ENCODE data around the gene MAP4. TPM values are rescaled to one million over a fixed set of nuclear protein-coding genes. Genes with fewer than 3 reads are reported as not detected.
A peak's percentile ranks its signal among the peaks of the same experiment; 100 is the strongest.

The MAP4 gene
- total and polyA plus RNA-seq, 2 of the 13 experiments (the other 11 are each of a cell fraction or from before 2014, with no cell fraction given): 33.1 to 38.7 TPM

GRCh38 chr3:47964740-47965139, 51.5 kb downstream of the MAP4 start (continued):
- no peak for TF ChIP-seq ZNF724P (CRISPR knock-in tag; IDR thresholded peaks at IDR 0.05; ENCODE audit: borderline replicate concordance)
- no peak for TF ChIP-seq ZNF10 (CRISPR knock-in tag; IDR thresholded peaks at IDR 0.05; ENCODE audit: borderline replicate concordance, low read depth)
- 0 out of 2 replicates have a peak, but pooled peaks have one; percentile 43 for TF ChIP-seq FOXK1 (CRISPR knock-in tag; IDR thresholded peaks at IDR 0.05; ENCODE audit: borderline replicate concordance, low read depth)
- TF ChIP-seq KAT2B (IDR thresholded peaks at IDR 0.05; ENCODE audit: borderline replicate concordance, low read depth, low read length): no peak
- TF ChIP-seq ZNF3 (CRISPR knock-in tag; IDR thresholded peaks at IDR 0.05): no peak
- peak; percentile 67; the same call in 1 of the 2 replicates for TF ChIP-seq SP5 (CRISPR knock-in tag; IDR thresholded peaks at IDR 0.05; ENCODE audit: borderline replicate concordance, low read depth)
- peak; percentile 72; the same call in 1 of the 2 replicates for TF ChIP-seq NCOR1 (IDR thresholded peaks at IDR 0.05; ENCODE audit: borderline replicate concordance, low read length)
- peak; percentile 66; the same call in 1 of the 2 replicates for TF ChIP-seq MIXL1 (CRISPR knock-in tag; IDR thresholded peaks at IDR 0.05)
- TF ChIP-seq CBX2 (IDR thresholded peaks at IDR 0.05; ENCODE audit: low read depth, low read length): no peak
- no peak for TF ChIP-seq CBX2 (CRISPR knock-in tag; IDR thresholded peaks at IDR 0.05; ENCODE audit: low read depth)
- no peak for TF ChIP-seq CREB1 (IDR thresholded peaks at IDR 0.05)
- TF ChIP-seq CREB1 (CRISPR knock-in tag; IDR thresholded peaks at IDR 0.05): 0 out of 2 replicates have a peak, but pooled peaks have one; percentile 33
- TF ChIP-seq SOX13 (IDR thresholded peaks at IDR 0.05): no peak
- peak in 1 of 2 experiments; percentile 57; a peak in 1 of 4 replicates for TF ChIP-seq SOX13 (CRISPR knock-in tag; conservative IDR thresholded peaks at IDR 0.05 in 1 of 2, IDR thresholded peaks at IDR 0.05 in 1 of 2)
- TF ChIP-seq FOXP4 (CRISPR knock-in tag; IDR thresholded peaks at IDR 0.05): peak; percentile 84
- peak; percentile 17; the same call in 1 of the 2 replicates for TF ChIP-seq NR2C2 (CRISPR knock-in tag; IDR thresholded peaks at IDR 0.05; ENCODE audit: borderline replicate concordance)
- TF ChIP-seq TARDBP (CRISPR knock-in tag; IDR thresholded peaks at IDR 0.05): 0 out of 2 replicates have a peak, but pooled peaks have one; percentile 18
- TF ChIP-seq PAXIP1 (CRISPR knock-in tag; conservative IDR thresholded peaks at IDR 0.05): peak; percentile 76
- peak; percentile 60; the same call in 1 of the 2 replicates for TF ChIP-seq RXRB (CRISPR knock-in tag; IDR thresholded peaks at IDR 0.05; ENCODE audit: borderline replicate concordance)
- TF ChIP-seq SOX5 (CRISPR knock-in tag; IDR thresholded peaks at IDR 0.05; ENCODE audit: borderline replicate concordance): peak; percentile 50; the same call in 1 of the 2 replicates
- peak; percentile 54; the same call in 1 of the 2 replicates for TF ChIP-seq CCDC6 (CRISPR knock-in tag; IDR thresholded peaks at IDR 0.05)
- TF ChIP-seq, protein P1, sequence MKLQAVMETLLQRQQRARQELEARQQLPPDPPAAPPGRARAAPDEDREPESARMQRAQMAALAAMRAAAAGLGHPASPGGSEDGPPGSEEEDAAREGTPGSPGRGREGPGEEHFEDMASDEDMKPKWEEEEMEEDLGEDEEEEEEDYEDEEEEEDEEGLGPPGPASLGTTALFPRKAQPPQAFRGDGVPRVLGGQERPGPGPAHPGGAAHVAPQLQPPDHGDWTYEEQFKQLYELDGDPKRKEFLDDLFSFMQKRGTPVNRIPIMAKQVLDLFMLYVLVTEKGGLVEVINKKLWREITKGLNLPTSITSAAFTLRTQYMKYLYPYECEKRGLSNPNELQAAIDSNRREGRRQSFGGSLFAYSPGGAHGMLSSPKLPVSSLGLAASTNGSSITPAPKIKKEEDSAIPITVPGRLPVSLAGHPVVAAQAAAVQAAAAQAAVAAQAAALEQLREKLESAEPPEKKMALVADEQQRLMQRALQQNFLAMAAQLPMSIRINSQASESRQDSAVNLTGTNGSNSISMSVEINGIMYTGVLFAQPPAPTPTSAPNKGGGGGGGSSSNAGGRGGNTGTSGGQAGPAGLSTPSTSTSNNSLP (IDR thresholded peaks at IDR 0.05; ENCODE audit: low read depth, low read length): peak; percentile 87
- TF ChIP-seq NR2F6 (IDR thresholded peaks at IDR 0.05): no peak
- TF ChIP-seq NR2F6 (CRISPR knock-in tag; IDR thresholded peaks at IDR 0.05): peak; percentile 40; the same call in 1 of the 2 replicates
- TF ChIP-seq GATAD2A (CRISPR knock-in tag; IDR thresholded peaks at IDR 0.05): peak; percentile 76
